ENCODE measurements around the gene MED12L.

GRCh38 chr3:151156618-151157216, 71.3 kb downstream of the MED12L start:
- TF ChIP-seq CTCF (IDR thresholded peaks at IDR 0.05): peak in 2 of 3 experiments; percentile 25 to 44
- TF ChIP-seq EP300 (IDR thresholded peaks at IDR 0.05): no peak
- TF ChIP-seq POLR2A (IDR thresholded peaks at IDR 0.05; ENCODE audit: low read depth): no peak
